Hematopoietic multipotent progenitor cell treated with erythropoietin and hydrocortisone succinate and interleukin-3 and kit ligand, for 8 days (in vitro differentiated cells): Measurements from ENCODE around the gene CTNNA2.
A peak's percentile ranks its signal among the peaks of the same experiment; 100 is the strongest.

Source experiments
- DNase-seq: peaks from one replicate; pipeline ENCODE4 v3.0.0-alpha.2; 2015

The CTNNA2 gene

GRCh38 chr2:80303006-80303908, 790.4 kb downstream of the CTNNA2 start:
- DNase-seq, result no peak

- no peak for DNase-seq
Observed at GRCh38 chr2:80303909-80304837, 791.3 kb downstream of the CTNNA2 start, which contains the start of gene LRRTM1. LRRTM1 (minus strand) TSS chr2:80304752; CDS start chr2:80303819, 933 bp downstream.

GRCh38 chr2:80311304-80311703, 798.5 kb downstream of the CTNNA2 start:
- no peak for DNase-seq

- no peak for DNase-seq
Observed at GRCh38 chr2:80312282-80312839, 799.5 kb downstream of the CTNNA2 start.

GRCh38 chr2:80322311-80322920, 809.6 kb downstream of the CTNNA2 start:
- DNase-seq, result no peak

GRCh38 chr2:80322958-80323357, 810.1 kb downstream of the CTNNA2 start:
- no peak for DNase-seq

DNA sequence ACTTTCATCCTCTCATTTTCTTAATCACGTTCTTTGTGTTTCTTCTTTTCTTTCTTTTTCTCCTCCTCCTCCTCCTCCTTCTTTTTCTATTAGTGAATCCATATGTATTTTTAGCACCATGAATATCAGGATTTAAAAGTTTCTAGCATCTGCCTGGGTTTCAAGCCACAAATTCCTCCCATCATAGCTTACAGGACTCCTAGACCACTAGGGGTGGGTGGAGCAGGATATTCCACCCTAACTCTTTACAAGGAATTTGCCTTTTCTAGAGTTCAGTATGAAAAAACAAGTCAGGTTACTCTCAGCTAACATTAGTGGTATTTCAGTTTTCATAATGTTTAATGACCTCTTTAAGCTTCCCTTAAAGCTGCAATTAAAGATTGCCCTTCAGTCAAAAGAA, 810.8 kb downstream of the CTNNA2 start:
- DNase-seq, result no peak

DNA sequence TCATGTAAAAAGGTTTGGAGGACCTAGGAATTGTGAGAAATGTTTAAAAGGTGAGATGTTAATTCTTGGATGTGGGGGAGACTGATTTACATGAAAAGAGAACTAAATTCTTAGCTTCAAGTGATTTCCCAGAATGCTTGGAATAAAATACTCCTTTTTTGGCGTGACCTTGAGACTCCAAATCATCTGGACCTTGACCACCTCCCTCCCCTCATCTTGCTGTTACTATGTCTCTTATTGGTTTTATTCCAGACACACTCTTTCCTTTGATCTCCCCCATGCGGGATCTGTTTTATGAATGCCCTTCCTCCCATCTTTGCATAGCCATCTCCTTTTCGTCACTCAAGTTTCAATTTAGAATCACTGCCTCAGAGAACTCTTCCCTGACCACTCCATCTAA, 811.7 kb downstream of the CTNNA2 start:
- DNase-seq, result no peak

DNA sequence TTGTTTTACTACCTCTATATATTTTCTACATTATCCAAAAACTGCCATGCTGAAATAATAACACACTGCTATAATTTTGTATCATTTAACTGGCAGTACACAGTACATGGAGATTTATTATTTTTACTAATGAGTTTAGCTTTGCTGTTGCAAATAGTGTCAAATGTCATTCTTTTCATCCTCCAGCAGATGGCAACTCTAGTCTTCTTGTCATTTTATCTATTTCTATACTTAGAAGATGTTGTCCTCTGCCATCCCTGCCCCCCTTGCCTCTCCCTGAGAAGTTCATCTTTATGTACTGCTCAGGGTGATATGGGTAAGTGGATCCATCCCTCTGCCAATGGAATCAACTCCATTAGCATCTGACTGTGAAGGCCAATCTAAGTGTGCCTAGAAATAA, 813.4 kb downstream of the CTNNA2 start:
- peak; percentile 38 for DNase-seq

DNA sequence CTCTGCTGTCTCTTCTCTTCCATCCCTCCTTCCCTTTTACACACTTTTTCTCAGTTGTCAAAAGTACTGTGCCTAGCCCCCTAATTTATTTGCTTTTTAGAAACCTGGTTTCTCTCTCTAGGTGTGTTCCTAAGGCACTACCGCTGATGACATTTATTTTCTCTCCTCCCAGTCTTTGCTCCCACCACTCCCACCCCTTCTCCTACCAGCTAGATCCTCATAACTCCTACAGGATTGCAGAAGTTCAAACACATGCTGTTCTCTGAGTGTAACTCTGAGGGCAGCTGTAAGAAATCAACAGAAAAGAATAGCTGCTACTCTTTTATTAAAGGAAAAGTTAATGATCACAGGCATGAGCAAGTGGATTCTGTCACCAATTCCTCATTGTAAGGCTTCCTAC, 814.0 kb downstream of the CTNNA2 start:
- no peak for DNase-seq

DNA sequence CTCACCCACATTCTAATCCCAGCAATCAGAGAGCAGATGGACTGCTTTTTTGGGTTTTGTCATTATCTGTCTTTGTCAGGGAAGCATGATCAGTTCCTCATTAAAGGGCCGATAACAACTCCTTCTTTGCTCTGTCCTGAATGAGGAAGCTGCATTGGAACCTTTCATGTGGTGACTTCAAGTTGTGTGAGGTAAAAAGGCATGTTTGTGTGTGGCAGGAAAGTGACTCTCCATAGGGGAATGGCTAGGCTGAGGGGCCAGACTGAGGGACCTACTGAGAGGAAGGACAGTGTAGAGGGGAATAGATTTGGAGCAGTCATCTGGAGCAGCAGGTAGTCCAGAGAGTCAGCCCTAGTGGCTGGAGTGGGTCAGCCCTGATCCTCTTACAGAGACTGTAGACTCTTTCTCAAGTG, 815.3 kb downstream of the CTNNA2 start:
- no peak for DNase-seq

DNA sequence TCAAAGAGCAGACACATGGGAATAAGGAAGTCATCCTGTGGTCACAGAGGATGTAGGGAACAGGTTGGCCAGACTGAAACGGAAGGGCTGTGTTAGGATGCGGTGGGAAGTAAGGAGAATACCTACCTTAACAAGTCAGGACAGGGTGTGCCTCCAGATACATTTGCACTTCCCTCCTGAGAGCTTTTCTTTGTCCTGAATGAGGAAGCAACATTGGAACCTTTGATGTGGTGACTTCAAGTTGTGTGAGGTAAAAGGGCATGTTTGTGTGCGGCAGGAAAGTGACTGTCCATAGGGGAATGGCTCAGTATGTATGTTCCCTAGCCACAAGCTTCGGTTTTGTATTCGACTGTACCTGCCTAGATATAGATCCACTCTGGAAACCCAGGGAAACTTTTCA, 816.6 kb downstream of the CTNNA2 start:
- no peak for DNase-seq

- no peak for DNase-seq
Observed at GRCh38 chr2:80330527-80331450, 817.9 kb downstream of the CTNNA2 start.

- no peak for DNase-seq
Observed at GRCh38 chr2:80333886-80334285, 821.0 kb downstream of the CTNNA2 start.

DNA sequence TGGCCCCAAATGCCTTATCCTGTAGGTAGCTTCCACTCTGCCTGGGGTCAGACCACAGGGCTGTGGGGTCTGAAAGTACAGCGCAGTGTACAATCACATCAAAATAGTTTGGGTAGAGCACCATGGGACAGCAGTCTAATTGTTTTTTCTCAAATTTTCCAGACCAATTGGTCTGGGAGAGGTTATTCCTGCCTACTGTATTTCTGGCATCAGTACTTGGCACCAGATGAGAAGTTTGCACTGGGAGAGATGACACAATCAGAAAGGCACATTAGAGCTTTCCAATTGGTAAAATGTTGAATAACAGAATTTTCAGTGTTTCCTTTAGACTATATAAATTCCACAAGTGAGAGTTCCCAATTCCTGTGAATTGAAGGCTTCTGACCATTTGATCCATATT, 822.6 kb downstream of the CTNNA2 start:
- no peak for DNase-seq

DNA sequence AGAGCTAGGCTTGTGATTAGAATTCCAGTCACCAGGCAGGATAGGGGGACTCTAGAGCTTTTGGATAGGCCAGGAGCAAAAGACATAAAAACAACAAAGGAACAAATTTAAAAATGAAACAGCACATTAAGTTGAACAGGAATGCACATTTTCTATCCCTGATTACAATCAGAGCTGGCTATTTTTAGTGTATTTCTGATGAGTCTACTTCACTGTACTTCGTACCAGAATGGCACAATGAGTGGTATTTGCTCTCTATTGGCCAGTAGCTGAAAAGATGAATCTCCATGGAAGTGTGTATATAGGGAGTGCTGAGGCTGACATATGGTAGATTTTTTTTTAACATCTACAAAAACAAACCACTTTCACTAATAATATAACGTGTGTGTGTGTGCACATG, 825.9 kb downstream of the CTNNA2 start:
- DNase-seq, result no peak

DNA sequence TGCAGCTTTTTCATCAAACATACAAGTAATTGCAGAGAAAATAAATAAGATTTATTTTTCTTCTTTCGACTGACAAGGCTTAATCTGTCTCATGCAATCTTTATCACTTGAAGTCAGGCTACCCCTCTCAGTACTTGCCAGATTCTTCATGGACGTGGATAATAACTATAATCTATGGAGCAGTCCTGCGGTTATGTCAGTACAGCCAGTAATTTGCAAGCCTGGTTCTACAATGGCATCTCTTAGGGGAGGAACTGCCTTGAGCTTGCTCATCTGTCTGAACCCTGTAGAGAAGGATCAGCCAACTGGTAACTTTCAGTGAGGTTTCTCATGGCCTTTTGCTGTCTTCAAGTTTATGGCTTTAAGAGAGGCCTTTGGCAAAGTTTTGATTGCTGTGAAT, 827.2 kb downstream of the CTNNA2 start:
- DNase-seq, result no peak

DNA sequence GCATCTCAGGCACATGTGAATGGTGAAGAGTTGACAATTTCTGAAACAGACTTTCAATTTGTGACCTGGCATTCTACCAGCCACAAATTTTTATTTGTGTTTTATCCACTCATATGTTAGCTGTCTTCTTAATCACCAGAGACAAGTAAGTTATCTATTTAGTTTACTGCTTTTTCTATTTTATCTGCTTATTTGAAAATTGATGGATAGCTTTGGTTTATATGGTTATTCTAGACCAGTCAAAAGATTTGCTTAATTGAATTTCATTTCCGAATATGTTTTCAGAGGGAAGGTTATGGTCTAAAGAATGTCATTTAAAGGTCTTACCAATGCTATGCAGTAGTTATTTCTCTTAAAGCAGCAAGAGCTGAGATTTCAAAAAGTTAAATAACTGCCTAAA, 835.2 kb downstream of the CTNNA2 start:
- no peak for DNase-seq

DNA sequence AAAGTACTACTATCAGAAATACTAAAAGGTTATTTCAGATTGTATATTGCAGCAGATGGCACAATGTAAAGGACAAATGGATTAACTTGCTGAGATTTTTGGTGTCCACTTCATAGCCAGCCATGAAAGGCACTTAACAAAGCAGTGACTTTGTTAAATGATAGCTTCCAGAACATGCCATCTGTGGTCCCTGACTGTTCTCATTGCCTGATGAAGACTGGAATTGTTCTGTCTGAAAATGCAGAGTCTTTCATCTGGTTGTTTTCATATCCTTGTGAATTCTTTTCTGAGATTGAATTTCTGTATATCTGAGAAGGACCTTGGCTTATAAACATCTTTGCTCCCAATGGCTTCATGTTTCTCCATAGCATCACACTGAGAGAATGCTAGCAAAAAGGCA, 836.1 kb downstream of the CTNNA2 start:
- no peak for DNase-seq

DNA sequence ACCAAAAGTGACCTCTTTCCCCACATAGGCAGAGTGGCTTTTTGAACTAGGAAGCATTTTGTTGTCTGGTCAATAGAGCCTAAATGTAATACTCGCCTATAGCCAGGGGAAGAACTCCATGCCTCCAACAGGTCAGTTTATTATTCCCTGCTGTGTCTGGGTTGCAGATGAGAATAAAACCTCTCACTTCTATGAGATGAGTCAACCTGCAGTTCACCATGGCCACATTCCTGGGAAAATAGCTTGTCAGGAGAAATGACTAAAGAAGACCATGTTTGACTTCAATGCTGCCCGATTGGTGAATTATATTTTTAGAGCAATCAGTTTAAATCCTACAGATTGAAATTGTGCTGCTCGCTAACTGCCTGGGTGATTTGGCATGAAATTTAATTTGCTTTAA, 838.4 kb downstream of the CTNNA2 start:
- no peak for DNase-seq

DNA sequence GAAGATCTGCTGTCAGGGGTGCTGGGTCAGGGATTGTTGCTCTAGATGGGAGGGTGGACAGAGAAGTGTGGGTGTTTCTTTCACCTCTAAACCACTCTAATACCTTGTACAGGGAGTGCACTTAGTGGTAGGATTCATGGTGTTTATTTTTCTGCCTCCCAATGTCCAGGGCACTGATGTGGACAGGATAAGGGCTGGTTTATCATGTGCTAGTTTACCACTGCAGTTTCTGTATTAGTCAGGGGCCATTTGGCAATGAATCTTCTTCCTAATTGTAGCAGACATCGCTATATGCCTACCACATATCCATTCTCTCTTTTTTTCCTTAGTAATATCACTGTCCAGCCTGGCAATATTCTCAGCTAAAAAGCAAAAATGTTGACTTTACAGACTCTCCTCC, 842.0 kb downstream of the CTNNA2 start:
- DNase-seq, result no peak

- no peak for DNase-seq
Observed at GRCh38 chr2:80361904-80362303, 849.1 kb downstream of the CTNNA2 start.
